Measurements from ENCODE around the gene ADCY10.

GRCh38 chr1:167881786-167882185 is 32.1 kb downstream of the ADCY10 start:
- TF ChIP-seq POLR2AphosphoS5 (IDR thresholded peaks at IDR 0.05; ENCODE audit: low read depth, low read length) (no peak), TAF1 (IDR thresholded peaks at IDR 0.05; ENCODE audit: borderline replicate concordance, insufficient read depth, low read length) (no peak), FOXP2 (optimal IDR thresholded peaks at IDR 0.05; ENCODE audit: borderline replicate concordance, extremely low read depth, extremely low read length, insufficient read depth) (no peak), REST (IDR thresholded peaks at IDR 0.05; ENCODE audit: insufficient read depth in 1 of 2, low read depth in 2 of 2, low read length in 2 of 2) (no peak), SIN3A (IDR thresholded peaks at IDR 0.05; ENCODE audit: borderline replicate concordance, insufficient read depth, low read length) (no peak)
